Measurements from ENCODE around the gene C1orf21.

DNA sequence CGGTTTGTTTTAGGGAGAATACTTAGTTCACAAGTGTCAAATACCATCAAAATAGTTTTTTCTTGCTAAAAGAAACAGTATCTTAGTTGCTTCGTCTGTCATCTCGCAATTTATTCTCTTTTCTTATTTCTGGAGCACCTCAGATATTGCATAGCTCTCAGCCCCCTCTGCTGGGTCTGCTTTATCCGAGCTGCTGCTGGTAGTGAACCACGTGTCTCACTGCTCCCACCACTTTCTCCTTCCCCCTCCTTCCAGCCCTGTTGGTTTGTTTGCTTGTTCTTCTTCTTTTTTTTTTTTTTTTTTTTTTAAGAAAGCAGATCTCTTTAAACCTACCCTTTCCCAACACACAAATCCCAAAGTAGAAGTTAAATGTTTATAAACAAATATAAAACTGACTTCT, 197.0 kb downstream of the C1orf21 start:
- TF ChIP-seq, protein P1, sequence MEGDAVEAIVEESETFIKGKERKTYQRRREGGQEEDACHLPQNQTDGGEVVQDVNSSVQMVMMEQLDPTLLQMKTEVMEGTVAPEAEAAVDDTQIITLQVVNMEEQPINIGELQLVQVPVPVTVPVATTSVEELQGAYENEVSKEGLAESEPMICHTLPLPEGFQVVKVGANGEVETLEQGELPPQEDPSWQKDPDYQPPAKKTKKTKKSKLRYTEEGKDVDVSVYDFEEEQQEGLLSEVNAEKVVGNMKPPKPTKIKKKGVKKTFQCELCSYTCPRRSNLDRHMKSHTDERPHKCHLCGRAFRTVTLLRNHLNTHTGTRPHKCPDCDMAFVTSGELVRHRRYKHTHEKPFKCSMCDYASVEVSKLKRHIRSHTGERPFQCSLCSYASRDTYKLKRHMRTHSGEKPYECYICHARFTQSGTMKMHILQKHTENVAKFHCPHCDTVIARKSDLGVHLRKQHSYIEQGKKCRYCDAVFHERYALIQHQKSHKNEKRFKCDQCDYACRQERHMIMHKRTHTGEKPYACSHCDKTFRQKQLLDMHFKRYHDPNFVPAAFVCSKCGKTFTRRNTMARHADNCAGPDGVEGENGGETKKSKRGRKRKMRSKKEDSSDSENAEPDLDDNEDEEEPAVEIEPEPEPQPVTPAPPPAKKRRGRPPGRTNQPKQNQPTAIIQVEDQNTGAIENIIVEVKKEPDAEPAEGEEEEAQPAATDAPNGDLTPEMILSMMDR (IDR thresholded peaks at IDR 0.05 in 8 of 11, conservative IDR thresholded peaks at IDR 0.05 in 3 of 11): no peak
- TF ChIP-seq POLR2A (IDR thresholded peaks at IDR 0.05): no peak
